Transverse colon (tissue), 4 donors: Measurements from ENCODE around the gene SMG7.
"Not testable (repeated sequence)": the region's sequence is repeated elsewhere in the genome, so short reads cannot be mapped to it uniquely, and the experiment has no call there.

ENCODE experiments used
- POLR2A ChIP-seq: fragments of 450-650 bp; IDR thresholded peaks from one replicate; pipeline ENCODE4 v1.6.1; 2016; ENCODE audit warnings: antibody characterized with exemption, mild to moderate bottlenecking, moderate library complexity
- POLR2AphosphoS5 ChIP-seq, 3 donors: sonication (generic); formaldehyde crosslinking; IDR thresholded peaks; one replicate each; pipeline ENCODE4 v1.6.1; 2016; ENCODE audit warnings: antibody characterized with exemption in 3 of 3
- TF ChIP-seq, protein P1 (sequence below), 5 experiments: fragments of 200-600 bp in 3 of 5; fragments of 450-650 bp in 2 of 5; sonication (generic) in 3 of 5; IDR thresholded peaks; 1 replicate in 2 of 5; 2 replicates in 3 of 5; pipeline ENCODE4 v1.5.1; 2016 to 2017; ENCODE audit warnings: antibody characterized with exemption in 5 of 5, inconsistent platforms in 3 of 5, mild to moderate bottlenecking in 2 of 5, moderate library complexity in 1 of 5

GRCh38 chr1:183427591-183427990 lies 44.7 kb upstream of the SMG7 start:
- TF ChIP-seq, protein P1, sequence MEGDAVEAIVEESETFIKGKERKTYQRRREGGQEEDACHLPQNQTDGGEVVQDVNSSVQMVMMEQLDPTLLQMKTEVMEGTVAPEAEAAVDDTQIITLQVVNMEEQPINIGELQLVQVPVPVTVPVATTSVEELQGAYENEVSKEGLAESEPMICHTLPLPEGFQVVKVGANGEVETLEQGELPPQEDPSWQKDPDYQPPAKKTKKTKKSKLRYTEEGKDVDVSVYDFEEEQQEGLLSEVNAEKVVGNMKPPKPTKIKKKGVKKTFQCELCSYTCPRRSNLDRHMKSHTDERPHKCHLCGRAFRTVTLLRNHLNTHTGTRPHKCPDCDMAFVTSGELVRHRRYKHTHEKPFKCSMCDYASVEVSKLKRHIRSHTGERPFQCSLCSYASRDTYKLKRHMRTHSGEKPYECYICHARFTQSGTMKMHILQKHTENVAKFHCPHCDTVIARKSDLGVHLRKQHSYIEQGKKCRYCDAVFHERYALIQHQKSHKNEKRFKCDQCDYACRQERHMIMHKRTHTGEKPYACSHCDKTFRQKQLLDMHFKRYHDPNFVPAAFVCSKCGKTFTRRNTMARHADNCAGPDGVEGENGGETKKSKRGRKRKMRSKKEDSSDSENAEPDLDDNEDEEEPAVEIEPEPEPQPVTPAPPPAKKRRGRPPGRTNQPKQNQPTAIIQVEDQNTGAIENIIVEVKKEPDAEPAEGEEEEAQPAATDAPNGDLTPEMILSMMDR (IDR thresholded peaks at IDR 0.05): not testable (repeated sequence)
- TF ChIP-seq POLR2A; POLR2AphosphoS5 (IDR thresholded peaks at IDR 0.05): not testable (repeated sequence)
